K562 treated with DMSO at 1 percent for 4 hours (cell line): ENCODE results near the gene GNG5. TPM values are rescaled to one million over a fixed set of nuclear protein-coding genes. Genes with fewer than 3 reads are reported as not detected.

Source experiments
- total RNA-seq: library from RNA; unstranded; fragments of 300-600 nt; gene quantifications from 2 replicates; pipeline ENCODE4 v1.2.3, GENCODE V29; 2022; ENCODE audit not compliant: insufficient read depth

GNG5 gene
- total RNA-seq: 202 and 226 TPM in 2 replicates

GRCh38 chr1:84506002-84506728, at the start of gene GNG5, which contains the start of gene SPATA1:
TSS of gene GNG5 (minus strand) at chr1:84506581. CDS start at chr1:84506091, 490 bp downstream.
TSS of gene SPATA1 (plus strand) at chr1:84506386. CDS start at chr1:84516360, 9,974 bp downstream.

GRCh38 chr1:84478876-84479868, 27.2 kb downstream of the GNG5 start, which contains the start of gene RPF1:
TSS of gene RPF1 (plus strand) at chr1:84479266. CDS start at chr1:84479282, 16 bp downstream.

Other genes starting within 250 kb of the GNG5 start
- 0.50 TPM in 1 of 2 replicates, not detected in the other for gene SAMD13, start 204.9 kb downstream of the GNG5 start, total RNA-seq
- not detected in 2 replicates for gene DNASE2B, start 108.1 kb downstream of the GNG5 start, total RNA-seq
- 43.9 and 46.7 TPM in 2 replicates for gene RPF1, start 27.3 kb downstream of the GNG5 start, total RNA-seq
- gene SPATA1, start 195 bp downstream of the GNG5 start, total RNA-seq: not detected in 2 replicates
- gene CTBS, start 67.9 kb upstream of the GNG5 start, total RNA-seq: 8.8 and 9.4 TPM in 2 replicates
- 17.6 and 29.1 TPM in 2 replicates for gene SSX2IP, start 183.9 kb upstream of the GNG5 start, total RNA-seq